LNCaP clone FGC (cell line): ENCODE measurements around the gene ZNF580.

Source experiments
- DNase-seq: peaks from one replicate; pipeline ENCODE4 v3.0.0-alpha.2; 2011; ENCODE audit warnings: low read depth
- H3K4me3 ChIP-seq: 2 replicates; pipeline ENCODE4 v1.5.1; 2011; ENCODE audit warnings: mild to moderate bottlenecking, low read depth, low read length, control low read depth
- CTCF ChIP-seq: IDR thresholded peaks from 2 replicates; pipeline ENCODE4 v1.5.1; 2012; ENCODE audit warnings: mild to moderate bottlenecking; ENCODE audit not compliant: control insufficient read depth, insufficient read depth; ENCODE audit errors: extremely low read depth

ZNF580 gene

GRCh38 chr19:55597501-55597921, 43.3 kb upstream of the ZNF580 start:
- no peak for TF ChIP-seq CTCF
- no peak for DNase-seq
- no peak overlapping the region for H3K4me3 ChIP-seq

- DNase-seq: no peak
- H3K4me3 ChIP-seq: no peak overlapping the region
- TF ChIP-seq CTCF: no peak
These were observed 42.8 kb upstream of the ZNF580 start for GRCh38 chr19:55598034-55598433.

- DNase-seq: peak; percentile 89
- peak overlapping the region; percentile 61 for H3K4me3 ChIP-seq
- no peak for TF ChIP-seq CTCF
These were observed 41.9 kb upstream of the ZNF580 start for GRCh38 chr19:55598719-55599467.

GRCh38 chr19:55599468-55599841, 41.3 kb upstream of the ZNF580 start, which contains the start of gene FIZ1:
Gene FIZ1, minus strand, starts transcription at chr19:55599517. Its CDS starts 1,652 bp downstream, at chr19:55597865.
- peak; percentile 95 for DNase-seq
- no peak for TF ChIP-seq CTCF
- peak within 1 kb of the TSS; percentile 61 for H3K4me3 ChIP-seq

- H3K4me3 ChIP-seq: peak within 1 kb of the TSS; percentile 61
- TF ChIP-seq CTCF: no peak
- DNase-seq: peak; percentile 70
These were observed 40.8 kb upstream of the ZNF580 start, which contains the start of gene ZNF524 for GRCh38 chr19:55599842-55600661. Gene ZNF524, plus strand, starts transcription at chr19:55600288. Its CDS starts 1,825 bp downstream, at chr19:55602113.

GRCh38 chr19:55600662-55601028, 40.2 kb upstream of the ZNF580 start:
- no peak for TF ChIP-seq CTCF
- peak overlapping the region; percentile 61 for H3K4me3 ChIP-seq
- DNase-seq: no peak

GRCh38 chr19:55601084-55601483, 39.7 kb upstream of the ZNF580 start:
- TF ChIP-seq CTCF: no peak
- peak overlapping the region; percentile 61 for H3K4me3 ChIP-seq

More at GRCh38 chr19:55601084-55601483, 39.7 kb upstream of the ZNF580 start:
- DNase-seq: no peak
